Fibroblast of lung (primary cell): Measurements from ENCODE around the gene FHOD3. TPM values are rescaled to one million over a fixed set of nuclear protein-coding genes. Genes with fewer than 3 reads are reported as not detected.

Source experiments
- DNase-seq, 2 donors: peaks; one replicate each; pipeline versions ENCODE4 v3.0.0 to v3.0.0-alpha.2; 2010; ENCODE audit warnings: low read depth in 2 of 2
- H2AFZ ChIP-seq: 2 replicates; pipeline ENCODE4 v1.5.1; 2012; ENCODE audit warnings: low read length, control low read depth, inconsistent platforms
- H3K27ac ChIP-seq: 2 replicates; pipeline ENCODE4 v1.5.1; 2011; ENCODE audit warnings: low read length, control low read depth; ENCODE audit not compliant: insufficient read depth
- H3K27me3 ChIP-seq: 2 replicates; pipeline ENCODE4 v1.5.1; 2011; ENCODE audit warnings: mild to moderate bottlenecking, low read length; ENCODE audit not compliant: control insufficient read depth, insufficient read depth
- H3K36me3 ChIP-seq: 2 replicates; pipeline ENCODE4 v1.5.1; 2011; ENCODE audit warnings: low read length; ENCODE audit not compliant: control insufficient read depth, insufficient read depth
- H3K4me1 ChIP-seq: 2 replicates; pipeline ENCODE4 v1.5.1; 2011; ENCODE audit warnings: low read length; ENCODE audit not compliant: control insufficient read depth, insufficient read depth; ENCODE audit errors: extremely low read depth
- H3K4me2 ChIP-seq: 2 replicates; pipeline ENCODE4 v1.5.1; 2011; ENCODE audit warnings: low read length, control low read depth; ENCODE audit not compliant: insufficient read depth; ENCODE audit errors: extremely low read depth
- H3K4me3 ChIP-seq, 4 experiments: fragments of 200-600 bp in 1 of 4; sonication (generic) in 1 of 4; replicated peaks in 1 of 4; 2 replicates each; pipeline ENCODE4 v1.5.1; 2011 to 2016; ENCODE audit warnings: low read length in 4 of 4, low read depth in 3 of 4, mild to moderate bottlenecking in 3 of 4, control low read depth in 2 of 4, inconsistent platforms in 1 of 4, mixed read lengths in 1 of 4; ENCODE audit not compliant: insufficient read depth in 1 of 4; ENCODE audit errors: control extremely low read depth in 1 of 4
- H3K79me2 ChIP-seq: 2 replicates; pipeline ENCODE4 v1.5.1; 2012; ENCODE audit warnings: mild to moderate bottlenecking, low read length, inconsistent platforms; ENCODE audit not compliant: control insufficient read depth, insufficient read depth
- H3K9ac ChIP-seq: 2 replicates; pipeline ENCODE4 v1.5.1; 2011; ENCODE audit warnings: mild to moderate bottlenecking, low read length, control low read depth; ENCODE audit not compliant: insufficient read depth
- H3K9me3 ChIP-seq: 2 replicates; pipeline ENCODE4 v1.5.1; 2012; ENCODE audit warnings: low read depth, low read length; ENCODE audit not compliant: control insufficient read depth, insufficient read depth
- H4K20me1 ChIP-seq: 2 replicates; pipeline ENCODE4 v1.5.1; 2011; ENCODE audit warnings: low read length; ENCODE audit not compliant: control insufficient read depth, insufficient read depth; ENCODE audit errors: extremely low read depth
- CTCF ChIP-seq, 2 donors: IDR thresholded peaks in 1 of 2; conservative IDR thresholded peaks in 1 of 2; 1 replicate in 1 of 2; 2 replicates in 1 of 2; pipeline ENCODE4 v1.5.1; 2011 to 2012; ENCODE audit warnings: low read length in 2 of 2, control low read depth in 1 of 2, inconsistent platforms in 1 of 2, low read depth in 1 of 2, mild to moderate bottlenecking in 1 of 2
- EZH2 ChIP-seq: IDR thresholded peaks from 2 replicates; pipeline ENCODE4 v1.5.1; 2012; ENCODE audit warnings: low read length, control low read depth, mild to moderate bottlenecking; ENCODE audit errors: missing control alignments
- polyA plus RNA-seq, 2 donors: library from polyadenylated mRNA; depleted of rRNA in 1 of 2; stranded (reverse) in 1 of 2; unstranded in 1 of 2; fragments of >200 nt; gene quantifications; 2 replicates each; pipeline ENCODE4 v1.2.1, GENCODE V29; 2011 to 2012; ENCODE audit warnings: missing spikeins in 1 of 2
- total RNA-seq: library from RNA; depleted of rRNA; stranded (reverse); fragments of >200 nt; gene quantifications from 2 replicates; pipeline ENCODE4 v1.2.1, GENCODE V29; 2014

FHOD3 gene
- total and polyA plus RNA-seq, 2 donors (not counting 1 experiment from before 2014, with no cell fraction given), result 16.1 to 28.2 TPM

GRCh38 chr18:36522509-36522908 is 225.0 kb downstream of the FHOD3 start:
- no peaks in the 10 kb centered on the region for H3K79me2 ChIP-seq
- H4K20me1 ChIP-seq, result no peaks in the 10 kb centered on the region
- no peaks in the 10 kb centered on the region for H3K4me1 ChIP-seq
- H3K9me3 ChIP-seq, result no peaks in the 10 kb centered on the region
- no peak overlapping the region for H3K4me2 ChIP-seq
- H3K36me3 ChIP-seq, result no peaks in the 10 kb centered on the region
- TF ChIP-seq CTCF (conservative IDR thresholded peaks at IDR 0.05 in 1 of 2, IDR thresholded peaks at IDR 0.05 in 1 of 2; ENCODE audit: low read depth in 1 of 2, low read length in 2 of 2) (no peak), EZH2 (no peak)
- H3K27ac ChIP-seq, result no peak overlapping the region
- H3K27me3 ChIP-seq, result no peaks in the 10 kb centered on the region
- no peak for DNase-seq
- H3K4me3 ChIP-seq, result no peak overlapping the region
- no peak overlapping the region for H3K9ac ChIP-seq
- H2AFZ ChIP-seq, result no peak overlapping the region

- H3K27ac ChIP-seq, result no peak overlapping the region
- H2AFZ ChIP-seq, result no peak overlapping the region
- H3K27me3 ChIP-seq, result no peaks in the 10 kb centered on the region
- H4K20me1 ChIP-seq, result no peaks in the 10 kb centered on the region
- no peak overlapping the region for H3K4me2 ChIP-seq
- no peaks in the 10 kb centered on the region for H3K9me3 ChIP-seq
- no peak for DNase-seq
- H3K9ac ChIP-seq, result no peak overlapping the region
- H3K79me2 ChIP-seq, result no peaks in the 10 kb centered on the region
- no peak overlapping the region for H3K4me3 ChIP-seq
- H3K4me1 ChIP-seq, result no peaks in the 10 kb centered on the region
- H3K36me3 ChIP-seq, result no peaks in the 10 kb centered on the region
- TF ChIP-seq CTCF (conservative IDR thresholded peaks at IDR 0.05 in 1 of 2, IDR thresholded peaks at IDR 0.05 in 1 of 2; ENCODE audit: low read depth in 1 of 2, low read length in 2 of 2), result no peak
- TF ChIP-seq EZH2, result no peak
Measured at GRCh38 chr18:36525913-36526312, 228.4 kb downstream of the FHOD3 start.

- no peak for DNase-seq
- H3K27ac ChIP-seq, result no peak overlapping the region
- no peaks in the 10 kb centered on the region for H3K9me3 ChIP-seq
- no peak overlapping the region for H3K4me3 ChIP-seq
- no peak overlapping the region for H3K9ac ChIP-seq
- H3K79me2 ChIP-seq, result no peaks in the 10 kb centered on the region
- H3K4me1 ChIP-seq, result no peaks in the 10 kb centered on the region
- no peak overlapping the region for H3K4me2 ChIP-seq
- TF ChIP-seq EZH2 (no peak), CTCF (conservative IDR thresholded peaks at IDR 0.05 in 1 of 2, IDR thresholded peaks at IDR 0.05 in 1 of 2; ENCODE audit: low read depth in 1 of 2, low read length in 2 of 2) (no peak)
- H3K27me3 ChIP-seq, result no peaks in the 10 kb centered on the region
- H4K20me1 ChIP-seq, result no peaks in the 10 kb centered on the region
- H2AFZ ChIP-seq, result no peak overlapping the region
- no peaks in the 10 kb centered on the region for H3K36me3 ChIP-seq
Measured at GRCh38 chr18:36526611-36527010, 229.1 kb downstream of the FHOD3 start.
